WTC11 (cell line): Measurements from ENCODE around the gene ITSN1.

Experiments used
- EMX1 ChIP-seq: fragments of 250-450 bp; sonication (Bioruptor Pico); IDR thresholded peaks from 2 replicates; pipeline ENCODE4 v1.8.0; 2021; ENCODE audit warnings: mild to moderate bottlenecking
- TF ChIP-seq, protein P1 (sequence below): sonication (generic); formaldehyde crosslinking; IDR thresholded peaks from 2 replicates; pipeline ENCODE4 v1.8.0; 2023; ENCODE audit warnings: missing genetic modification reagents, mild to moderate bottlenecking, borderline replicate concordance
- TF ChIP-seq, protein P2 (sequence below): sonication (generic); formaldehyde crosslinking; conservative IDR thresholded peaks from 2 replicates; pipeline ENCODE4 v1.8.1; 2022; ENCODE audit warnings: mild to moderate bottlenecking, missing genetic modification reagents

DNA sequence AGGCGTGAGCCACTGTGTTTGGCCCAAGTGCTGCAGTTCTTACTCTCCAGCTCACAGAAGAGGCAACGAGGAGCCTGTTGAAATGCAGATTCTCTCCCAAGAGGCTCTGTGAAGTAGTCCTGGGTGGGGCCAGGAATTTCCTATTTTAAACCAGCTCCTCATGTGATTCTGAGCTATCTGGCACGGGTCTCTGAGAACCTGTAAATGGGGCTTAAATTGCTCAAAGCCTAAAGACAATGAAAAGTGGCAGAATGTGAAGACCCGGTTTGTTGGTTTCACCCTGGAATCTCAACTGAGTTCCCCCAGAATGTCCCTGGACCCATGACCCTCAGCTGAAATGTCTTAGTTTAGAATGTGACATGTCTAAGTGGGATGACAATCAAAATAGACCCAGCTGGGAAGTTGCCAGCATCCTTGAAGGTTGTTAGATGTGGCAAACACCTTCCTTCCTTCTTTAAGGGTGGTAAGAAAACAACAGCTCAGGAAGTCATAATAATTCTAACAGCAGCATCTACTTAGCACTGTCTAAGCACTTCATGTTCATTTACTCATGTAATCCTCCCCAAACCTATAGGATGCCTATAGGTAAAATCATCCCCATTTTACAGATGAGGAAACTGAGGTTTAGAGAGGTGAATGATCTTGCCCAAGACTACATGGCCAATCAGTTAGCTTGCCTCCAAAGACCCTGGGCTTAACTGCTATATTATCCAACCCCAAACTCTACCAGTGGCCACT is 294.2 kb downstream of the ITSN1 start:
- TF ChIP-seq, protein P1, sequence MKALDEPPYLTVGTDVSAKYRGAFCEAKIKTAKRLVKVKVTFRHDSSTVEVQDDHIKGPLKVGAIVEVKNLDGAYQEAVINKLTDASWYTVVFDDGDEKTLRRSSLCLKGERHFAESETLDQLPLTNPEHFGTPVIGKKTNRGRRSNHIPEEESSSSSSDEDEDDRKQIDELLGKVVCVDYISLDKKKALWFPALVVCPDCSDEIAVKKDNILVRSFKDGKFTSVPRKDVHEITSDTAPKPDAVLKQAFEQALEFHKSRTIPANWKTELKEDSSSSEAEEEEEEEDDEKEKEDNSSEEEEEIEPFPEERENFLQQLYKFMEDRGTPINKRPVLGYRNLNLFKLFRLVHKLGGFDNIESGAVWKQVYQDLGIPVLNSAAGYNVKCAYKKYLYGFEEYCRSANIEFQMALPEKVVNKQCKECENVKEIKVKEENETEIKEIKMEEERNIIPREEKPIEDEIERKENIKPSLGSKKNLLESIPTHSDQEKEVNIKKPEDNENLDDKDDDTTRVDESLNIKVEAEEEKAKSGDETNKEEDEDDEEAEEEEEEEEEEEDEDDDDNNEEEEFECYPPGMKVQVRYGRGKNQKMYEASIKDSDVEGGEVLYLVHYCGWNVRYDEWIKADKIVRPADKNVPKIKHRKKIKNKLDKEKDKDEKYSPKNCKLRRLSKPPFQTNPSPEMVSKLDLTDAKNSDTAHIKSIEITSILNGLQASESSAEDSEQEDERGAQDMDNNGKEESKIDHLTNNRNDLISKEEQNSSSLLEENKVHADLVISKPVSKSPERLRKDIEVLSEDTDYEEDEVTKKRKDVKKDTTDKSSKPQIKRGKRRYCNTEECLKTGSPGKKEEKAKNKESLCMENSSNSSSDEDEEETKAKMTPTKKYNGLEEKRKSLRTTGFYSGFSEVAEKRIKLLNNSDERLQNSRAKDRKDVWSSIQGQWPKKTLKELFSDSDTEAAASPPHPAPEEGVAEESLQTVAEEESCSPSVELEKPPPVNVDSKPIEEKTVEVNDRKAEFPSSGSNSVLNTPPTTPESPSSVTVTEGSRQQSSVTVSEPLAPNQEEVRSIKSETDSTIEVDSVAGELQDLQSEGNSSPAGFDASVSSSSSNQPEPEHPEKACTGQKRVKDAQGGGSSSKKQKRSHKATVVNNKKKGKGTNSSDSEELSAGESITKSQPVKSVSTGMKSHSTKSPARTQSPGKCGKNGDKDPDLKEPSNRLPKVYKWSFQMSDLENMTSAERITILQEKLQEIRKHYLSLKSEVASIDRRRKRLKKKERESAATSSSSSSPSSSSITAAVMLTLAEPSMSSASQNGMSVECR (CRISPR knock-in tag) = no peak
- TF ChIP-seq EMX1 (CRISPR knock-in tag) = no peak
- TF ChIP-seq, protein P2, sequence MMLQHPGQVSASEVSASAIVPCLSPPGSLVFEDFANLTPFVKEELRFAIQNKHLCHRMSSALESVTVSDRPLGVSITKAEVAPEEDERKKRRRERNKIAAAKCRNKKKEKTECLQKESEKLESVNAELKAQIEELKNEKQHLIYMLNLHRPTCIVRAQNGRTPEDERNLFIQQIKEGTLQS = no peak
